ENCODE results near the gene DCLRE1C. TPM values are rescaled to one million over a fixed set of nuclear protein-coding genes. Genes with fewer than 3 reads are reported as not detected.

Gene DCLRE1C
- total and polyA plus RNA-seq, 9 of the 15 experiments (the other 6 are each of a cell fraction or from before 2014, with no cell fraction given): 8.8 to 22.2 (median 13.9) TPM

- Histone ChIP-seq H3K27me3 (ENCODE audit: control insufficient read depth in 2 of 2, insufficient read depth in 2 of 2, low read length in 2 of 2) (no peaks in the 10 kb centered on the region), H2AFZ (ENCODE audit: low read depth, low read length) (no peak overlapping the region), H3K4me3 (no peak overlapping the region), H3K9ac (ENCODE audit: insufficient read depth in 1 of 2, low read depth in 2 of 2, low read length in 2 of 2) (no peak overlapping the region), H3K36me3 (ENCODE audit: control insufficient read depth, insufficient read depth, low read length) (peaks cover 92% of the 10 kb centered on the region), H3K4me2 (ENCODE audit: insufficient read depth, low read length) (no peak overlapping the region), H3K27ac (ENCODE audit: extremely low read depth, low read depth, low read length) (no peak overlapping the region), H3K9me1 (ENCODE audit: control insufficient read depth, insufficient read depth, low read length) (no peaks in the 10 kb centered on the region), H4K20me1 (replicated peaks; ENCODE audit: control insufficient read depth, insufficient read depth, low read length) (no peaks in the 10 kb centered on the region), H3K79me2 (ENCODE audit: control insufficient read depth, insufficient read depth, low read length) (no peaks in the 10 kb centered on the region), H3K4me1 (replicated peaks in 1 of 2; ENCODE audit: control insufficient read depth in 2 of 2, insufficient read depth in 2 of 2, low read length in 2 of 2) (no peaks in the 10 kb centered on the region), H3K9me3 (replicated peaks; ENCODE audit: control insufficient read depth, insufficient read depth, low read depth, low read length) (no peaks in the 10 kb centered on the region)
- FAIRE-seq: no peak
- intact Hi-C loops (cut with micrococcal nuclease): no loop called here
- BruUV-seq (replicated peaks): no TSS peak
- DNase-seq (ENCODE audit: extremely low read depth in 1 of 4, low spot score in 3 of 4): no peak
- 0 out of 2 replicates have a peak, but pooled peaks have one; percentile 13 for TF ChIP-seq POLR2AphosphoS5 (IDR thresholded peaks at IDR 0.05; ENCODE audit: control insufficient read depth, insufficient read depth, low read depth, low read length)
- no peak for TF ChIP-seq PCBP2 (IDR thresholded peaks at IDR 0.05; ENCODE audit: low read depth, low read length, poor library complexity, severe bottlenecking)
- in situ Hi-C loops (cut with MboI): no loop called here
- no peak for ATAC-seq
- ChIA-PET CTCF (ENCODE audit: low intra/inter-chr PET ratio) (no interaction called here), POLR2A (interaction anchor here (0.6 kb wide), 1 partner anchor 1478 kb away, joined by 3 read pairs; no protein-coding TSS in a partner anchor)
- 97% methylated on average over 2 of the region's 2 CpGs for WGBS (ENCODE audit: insufficient coverage, low coverage, missing lambda C conversion rate)
Observed at GRCh38 chr10:14905890-14906289, 48.0 kb downstream of the DCLRE1C start.

- Histone ChIP-seq H3K4me2 (ENCODE audit: insufficient read depth, low read length) (no peak overlapping the region), H3K27ac (ENCODE audit: extremely low read depth, low read depth, low read length) (no peak overlapping the region)
- in situ Hi-C loops (cut with MboI): no loop called here
- TF ChIP-seq SNRNP70 (optimal IDR thresholded peaks at IDR 0.05; ENCODE audit: low read depth, low read length) (no peak), RBM17 (IDR thresholded peaks at IDR 0.05; ENCODE audit: borderline replicate concordance, low read depth, low read length) (no peak), ZNF57 (CRISPR knock-in tag; IDR thresholded peaks at IDR 0.05) (no peak), ID3 (CRISPR knock-in tag; IDR thresholded peaks at IDR 0.05) (no peak), ID3 (tag; IDR thresholded peaks at IDR 0.05) (no peak), TCFL5 (CRISPR knock-in tag; conservative IDR thresholded peaks at IDR 0.05) (no peak), ZBTB26 (CRISPR knock-in tag; IDR thresholded peaks at IDR 0.05) (no peak), ZNF75A (CRISPR knock-in tag; IDR thresholded peaks at IDR 0.05) (no peak), ZSCAN29 (IDR thresholded peaks at IDR 0.05) (no peak), MBD1 (CRISPR knock-in tag; IDR thresholded peaks at IDR 0.05) (no peak), SIX5 (IDR thresholded peaks at IDR 0.05; ENCODE audit: borderline replicate concordance in 1 of 2, insufficient read depth in 1 of 2, low read depth in 1 of 2, low read length in 2 of 2) (no peak)
Observed at GRCh38 chr10:14904864-14905263, 49.0 kb downstream of the DCLRE1C start.

More at GRCh38 chr10:14904864-14905263, 49.0 kb downstream of the DCLRE1C start:
- intact Hi-C loops (cut with micrococcal nuclease): no loop called here
- Histone ChIP-seq H3K9me3 (replicated peaks; ENCODE audit: control insufficient read depth, insufficient read depth, low read depth, low read length) (no peaks in the 10 kb centered on the region), H3K27me3 (ENCODE audit: control insufficient read depth in 2 of 2, insufficient read depth in 2 of 2, low read length in 2 of 2) (no peaks in the 10 kb centered on the region), H3K79me2 (ENCODE audit: control insufficient read depth, insufficient read depth, low read length) (no peaks in the 10 kb centered on the region), H4K20me1 (replicated peaks; ENCODE audit: control insufficient read depth, insufficient read depth, low read length) (no peaks in the 10 kb centered on the region), H3K9me1 (ENCODE audit: control insufficient read depth, insufficient read depth, low read length) (no peaks in the 10 kb centered on the region), H3K36me3 (ENCODE audit: control insufficient read depth, insufficient read depth, low read length) (peaks cover 92% of the 10 kb centered on the region), H3K4me3 (no peak overlapping the region), H3K4me1 (replicated peaks in 1 of 2; ENCODE audit: control insufficient read depth in 2 of 2, insufficient read depth in 2 of 2, low read length in 2 of 2) (no peaks in the 10 kb centered on the region), H3K9ac (ENCODE audit: insufficient read depth in 1 of 2, low read depth in 2 of 2, low read length in 2 of 2) (no peak overlapping the region), H2AFZ (ENCODE audit: low read depth, low read length) (no peak overlapping the region)
- WGBS (ENCODE audit: insufficient coverage, low coverage, missing lambda C conversion rate): 98% methylated on average over 2 of the region's 2 CpGs
- no peak for DNase-seq (ENCODE audit: extremely low read depth in 1 of 4, low spot score in 3 of 4)
- ChIA-PET CTCF (ENCODE audit: low intra/inter-chr PET ratio) (no interaction called here), POLR2A (interaction anchor here (0.9 kb wide), 1 partner anchor 22 kb away, joined by 4 read pairs; no protein-coding TSS in a partner anchor)
- no TSS peak for BruUV-seq (replicated peaks)
- no peak for FAIRE-seq
- no peak for ATAC-seq
